Immature natural killer cell (primary cell): ENCODE results near the gene FASTKD1. TPM values are rescaled to one million over a fixed set of nuclear protein-coding genes. Genes with fewer than 3 reads are reported as not detected.
"Not testable (repeated sequence)": the region's sequence is repeated elsewhere in the genome, so short reads cannot be mapped to it uniquely, and the experiment has no call there.

ENCODE experiments used
- DNase-seq, 3 donors: peaks; one replicate each; pipeline ENCODE4 v3.0.0; 2022; ENCODE audit warnings: mixed read lengths in 1 of 3
- H3K27ac Mint-ChIP-seq, 6 donors: one replicate each; pipeline ENCODE4 v1.8.0; 2020; ENCODE audit warnings: mixed read lengths in 6 of 6, mild to moderate bottlenecking in 5 of 6, inconsistent platforms in 4 of 6, moderate library complexity in 3 of 6
- H3K27me3 Mint-ChIP-seq, 3 donors: one replicate each; pipeline ENCODE4 v1.8.0; 2020 to 2021; ENCODE audit warnings: low read depth in 3 of 3, mild to moderate bottlenecking in 3 of 3, mixed read lengths in 3 of 3, moderate library complexity in 3 of 3, inconsistent platforms in 1 of 3
- H3K36me3 Mint-ChIP-seq, 3 donors: one replicate each; pipeline ENCODE4 v1.8.0; 2020; ENCODE audit warnings: mixed read lengths in 3 of 3, inconsistent platforms in 2 of 3, mild to moderate bottlenecking in 2 of 3
- H3K4me1 Mint-ChIP-seq, 2 donors: one replicate each; pipeline ENCODE4 v1.8.0; 2020; ENCODE audit warnings: inconsistent platforms in 2 of 2, mild to moderate bottlenecking in 2 of 2, mixed read lengths in 2 of 2, moderate library complexity in 1 of 2
- H3K4me3 Mint-ChIP-seq, 5 donors: one replicate each; pipeline ENCODE4 v1.8.0; 2020; ENCODE audit warnings: mild to moderate bottlenecking in 5 of 5, mixed read lengths in 5 of 5, inconsistent platforms in 3 of 5, moderate library complexity in 3 of 5
- H3K9me3 Mint-ChIP-seq, 6 donors: one replicate each; pipeline ENCODE4 v1.8.0; 2020; ENCODE audit warnings: mild to moderate bottlenecking in 6 of 6, mixed read lengths in 6 of 6, inconsistent platforms in 4 of 6, moderate library complexity in 3 of 6
- polyA plus RNA-seq, 3 donors: library from polyadenylated mRNA; unstranded; fragments of 300-500 nt; fragmentation: Illumina TruSeq; gene quantifications; one replicate each; pipeline ENCODE4 v1.2.3, GENCODE V29; 2021

Gene FASTKD1
- polyA plus RNA-seq, 3 donors from 2014 or later = 5.8 to 11.4 (median 7.7) TPM

GRCh38 chr2:169561364-169561763 lies 12.3 kb downstream of the FASTKD1 start:
- H3K4me3 Mint-ChIP-seq = no peak overlapping the region

GRCh38 chr2:169546756-169547155 lies 26.9 kb downstream of the FASTKD1 start:
- peaks cover 11 to 33% (median 29%) of the 10 kb centered on the region in 3 donors for H3K36me3 Mint-ChIP-seq
- no peak overlapping the region for H3K4me3 Mint-ChIP-seq
- H3K27ac Mint-ChIP-seq = no peak overlapping the region
- H3K9me3 Mint-ChIP-seq = no peaks in the 10 kb centered on the region
- H3K4me1 Mint-ChIP-seq = no peaks in the 10 kb centered on the region
- no peak for DNase-seq
- H3K27me3 Mint-ChIP-seq = no peaks in the 10 kb centered on the region

More at GRCh38 chr2:169561364-169561763, 12.3 kb downstream of the FASTKD1 start:
- no peaks in the 10 kb centered on the region for H3K4me1 Mint-ChIP-seq
- peak overlapping the region in 3 of 6 donors; percentile 73 to 89 (median 83) for H3K27ac Mint-ChIP-seq
- H3K27me3 Mint-ChIP-seq = peaks cover 15 to 18% (median 17%) of the 10 kb centered on the region in 3 donors
- H3K9me3 Mint-ChIP-seq = peaks cover 0 to 3% (median 0%) of the 10 kb centered on the region in 6 donors
- peaks cover 3 to 7% (median 4%) of the 10 kb centered on the region in 3 donors for H3K36me3 Mint-ChIP-seq
- DNase-seq = no peak

- Mint-ChIP-seq H3K27ac (no peak overlapping the region), H3K4me1 (no peaks in the 10 kb centered on the region), H3K9me3 (no peaks in the 10 kb centered on the region), H3K4me3 (no peak overlapping the region), H3K27me3 (no peaks in the 10 kb centered on the region), H3K36me3 (peaks cover 11 to 32% (median 31%) of the 10 kb centered on the region in 3 donors)
- DNase-seq = no peak
Measured at GRCh38 chr2:169542433-169542832, 31.2 kb downstream of the FASTKD1 start.

- no peaks in the 10 kb centered on the region for H3K9me3 Mint-ChIP-seq
- no peak overlapping the region for H3K4me3 Mint-ChIP-seq
- peaks cover 6 to 36% (median 30%) of the 10 kb centered on the region in 3 donors for H3K36me3 Mint-ChIP-seq
- H3K27me3 Mint-ChIP-seq = no peaks in the 10 kb centered on the region
- DNase-seq = no peak
- H3K27ac Mint-ChIP-seq = no peak overlapping the region
- H3K4me1 Mint-ChIP-seq = no peaks in the 10 kb centered on the region
Measured at GRCh38 chr2:169540146-169540545, 33.5 kb downstream of the FASTKD1 start.

GRCh38 chr2:169539460-169539859 lies 34.2 kb downstream of the FASTKD1 start:
- not testable (repeated sequence) for H3K4me1 Mint-ChIP-seq, H3K27me3 Mint-ChIP-seq, H3K4me3 Mint-ChIP-seq, H3K27ac Mint-ChIP-seq, H3K9me3 Mint-ChIP-seq, DNase-seq
- H3K36me3 Mint-ChIP-seq = peaks cover 6 to 34% (median 29%) of the 10 kb centered on the region in 3 donors

GRCh38 chr2:169528271-169528701 lies 45.4 kb downstream of the FASTKD1 start:
- DNase-seq = peak; percentile 46 to 58 (median 56)
- Mint-ChIP-seq H3K4me1 (no peaks in the 10 kb centered on the region), H3K36me3 (peaks cover 0 to 15% (median 4%) of the 10 kb centered on the region in 3 donors), H3K4me3 (no peak overlapping the region), H3K27ac (peak overlapping the region in 1 of 6 donors; percentile 80), H3K27me3 (peaks cover 0 to 2% (median 0%) of the 10 kb centered on the region in 3 donors), H3K9me3 (no peaks in the 10 kb centered on the region)

- peaks cover 0 to 10% (median 8%) of the 10 kb centered on the region in 3 donors for H3K36me3 Mint-ChIP-seq
- H3K27ac Mint-ChIP-seq = no peak overlapping the region
Measured at GRCh38 chr2:169526451-169526850, 47.2 kb downstream of the FASTKD1 start.

GRCh38 chr2:169525434-169525833 lies 48.2 kb downstream of the FASTKD1 start:
- DNase-seq = no peak
- H3K27ac Mint-ChIP-seq = no peak overlapping the region
- peaks cover 0 to 2% (median 0%) of the 10 kb centered on the region in 3 donors for H3K27me3 Mint-ChIP-seq
- no peaks in the 10 kb centered on the region for H3K4me1 Mint-ChIP-seq
- no peak overlapping the region for H3K4me3 Mint-ChIP-seq
- H3K36me3 Mint-ChIP-seq = peaks cover 0 to 8% (median 6%) of the 10 kb centered on the region in 3 donors
- no peaks in the 10 kb centered on the region for H3K9me3 Mint-ChIP-seq

More at GRCh38 chr2:169526451-169526850, 47.2 kb downstream of the FASTKD1 start:
- H3K9me3 Mint-ChIP-seq = no peaks in the 10 kb centered on the region
- H3K27me3 Mint-ChIP-seq = peaks cover 0 to 2% (median 0%) of the 10 kb centered on the region in 3 donors
- H3K4me1 Mint-ChIP-seq = no peaks in the 10 kb centered on the region
- no peak for DNase-seq
- H3K4me3 Mint-ChIP-seq = no peak overlapping the region

- Mint-ChIP-seq H3K4me3 (no peak overlapping the region), H3K27me3 (peaks cover 0 to 2% (median 0%) of the 10 kb centered on the region in 3 donors), H3K9me3 (no peaks in the 10 kb centered on the region), H3K4me1 (no peaks in the 10 kb centered on the region), H3K36me3 (peaks cover 0 to 4% (median 0%) of the 10 kb centered on the region in 3 donors), H3K27ac (no peak overlapping the region)
- no peak for DNase-seq
Measured at GRCh38 chr2:169523681-169524080, 50.0 kb downstream of the FASTKD1 start.

GRCh38 chr2:169520896-169521295 lies 52.8 kb downstream of the FASTKD1 start:
- no peak overlapping the region for H3K4me3 Mint-ChIP-seq
- peaks cover 0 to 3% (median 2%) of the 10 kb centered on the region in 3 donors for H3K27me3 Mint-ChIP-seq
- DNase-seq = no peak
- H3K27ac Mint-ChIP-seq = no peak overlapping the region
- no peaks in the 10 kb centered on the region for H3K9me3 Mint-ChIP-seq
- peaks cover 0 to 4% (median 0%) of the 10 kb centered on the region in 3 donors for H3K36me3 Mint-ChIP-seq
- H3K4me1 Mint-ChIP-seq = no peaks in the 10 kb centered on the region

GRCh38 chr2:169516488-169516995 lies 57.1 kb downstream of the FASTKD1 start:
- DNase-seq, H3K9me3 Mint-ChIP-seq, H3K27ac Mint-ChIP-seq, H3K27me3 Mint-ChIP-seq, H3K4me1 Mint-ChIP-seq, H3K36me3 Mint-ChIP-seq, H3K4me3 Mint-ChIP-seq: not testable (repeated sequence)

- H3K27ac Mint-ChIP-seq, H3K36me3 Mint-ChIP-seq, H3K4me3 Mint-ChIP-seq, H3K27me3 Mint-ChIP-seq, H3K4me1 Mint-ChIP-seq, DNase-seq, H3K9me3 Mint-ChIP-seq: not testable (repeated sequence)
Measured at GRCh38 chr2:169514758-169515157, 58.9 kb downstream of the FASTKD1 start.

- no peak overlapping the region for H3K27ac Mint-ChIP-seq
- peaks cover 0 to 5% (median 0%) of the 10 kb centered on the region in 3 donors for H3K27me3 Mint-ChIP-seq
- no peak for DNase-seq
- H3K9me3 Mint-ChIP-seq = no peaks in the 10 kb centered on the region
- H3K36me3 Mint-ChIP-seq = no peaks in the 10 kb centered on the region
- no peaks in the 10 kb centered on the region for H3K4me1 Mint-ChIP-seq
- H3K4me3 Mint-ChIP-seq = no peak overlapping the region
Measured at GRCh38 chr2:169513926-169514325, 59.7 kb downstream of the FASTKD1 start.

- Mint-ChIP-seq H3K9me3 (no peaks in the 10 kb centered on the region), H3K27ac (no peak overlapping the region), H3K27me3 (peaks cover 0 to 5% (median 0%) of the 10 kb centered on the region in 3 donors), H3K4me3 (no peak overlapping the region), H3K4me1 (no peaks in the 10 kb centered on the region), H3K36me3 (no peaks in the 10 kb centered on the region)
- no peak for DNase-seq
Measured at GRCh38 chr2:169513094-169513493, 60.6 kb downstream of the FASTKD1 start.

- Mint-ChIP-seq H3K27ac (no peak overlapping the region), H3K27me3 (peaks cover 0 to 8% (median 0%) of the 10 kb centered on the region in 3 donors), H3K36me3 (no peaks in the 10 kb centered on the region), H3K9me3 (no peaks in the 10 kb centered on the region), H3K4me3 (no peak overlapping the region), H3K4me1 (no peaks in the 10 kb centered on the region)
- DNase-seq = no peak
Measured at GRCh38 chr2:169512525-169512924, 61.1 kb downstream of the FASTKD1 start.
